ENCODE results near the gene DNAJC4. TPM values are rescaled to one million over a fixed set of nuclear protein-coding genes. Genes with fewer than 3 reads are reported as not detected.

The DNAJC4 gene
- total and polyA plus RNA-seq, 2 donors (not counting 1 experiment from before 2014, with no cell fraction given) = 12.6 TPM

DNA sequence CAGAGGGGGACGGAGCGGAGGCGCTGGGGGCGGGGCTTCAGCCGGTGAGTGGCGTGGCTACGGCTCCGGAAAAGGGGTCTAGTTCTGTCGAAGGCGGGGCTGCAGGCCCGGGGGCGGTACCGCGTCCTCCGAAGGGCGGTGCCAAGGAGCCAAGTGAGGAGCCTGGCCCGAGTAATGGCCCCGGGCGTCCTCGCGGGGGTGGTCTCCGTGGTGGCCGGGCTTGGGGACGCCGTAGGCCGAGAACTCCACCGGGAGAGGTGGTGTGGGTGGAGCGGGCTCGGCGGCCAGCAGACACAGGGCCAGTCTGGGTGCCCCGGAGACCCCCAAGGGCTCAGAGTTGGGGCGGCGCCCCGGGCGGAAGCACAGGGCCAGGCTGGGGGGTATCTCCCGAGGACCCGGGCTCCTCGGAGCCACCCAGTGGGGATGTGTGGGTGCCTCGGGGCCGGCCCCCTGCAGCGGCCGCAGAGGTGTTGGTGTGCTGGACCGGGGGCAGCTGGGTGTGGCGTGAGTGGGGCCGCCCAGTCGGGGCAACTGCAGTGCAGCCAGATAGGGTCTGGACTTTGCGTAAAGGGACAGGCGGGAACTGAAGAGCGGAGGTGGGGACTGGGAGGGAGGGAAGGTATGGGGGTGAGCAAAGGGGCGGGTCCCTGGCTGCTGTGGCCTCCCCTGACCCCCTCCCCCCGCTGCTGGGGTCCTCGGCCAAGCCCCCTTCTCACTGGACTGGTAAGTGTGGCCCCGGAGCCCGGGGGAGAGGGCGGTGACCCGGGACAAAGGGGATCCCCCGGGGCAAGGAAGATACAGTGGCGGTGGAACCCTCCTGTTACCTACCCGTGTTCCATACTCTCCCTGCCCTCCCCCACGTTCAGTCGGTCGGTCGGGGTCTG lies 11.4 kb downstream of the DNAJC4 start:
- Histone ChIP-seq H3K4me2 (ENCODE audit: extremely low read depth, insufficient read depth, low read length) (peak overlapping the region; percentile 81), H4K20me1 (ENCODE audit: control insufficient read depth, extremely low read depth, insufficient read depth, low read length) (no peaks in the 10 kb centered on the region), H3K4me1 (ENCODE audit: control insufficient read depth, extremely low read depth, insufficient read depth, low read length) (peaks cover 20% of the 10 kb centered on the region), H3K9ac (ENCODE audit: insufficient read depth, low read length) (peak overlapping the region; percentile 78), H3K36me3 (ENCODE audit: control insufficient read depth, insufficient read depth, low read length) (peaks cover 15% of the 10 kb centered on the region), H2AFZ (ENCODE audit: low read length) (no peak overlapping the region), H3K27ac (ENCODE audit: insufficient read depth, low read length) (peak overlapping the region; percentile 78), H3K9me3 (ENCODE audit: control insufficient read depth, insufficient read depth, low read depth, low read length) (no peaks in the 10 kb centered on the region), H3K79me2 (ENCODE audit: control insufficient read depth, insufficient read depth, low read length) (peaks cover 38% of the 10 kb centered on the region), H3K4me3 (replicated peaks in 1 of 4; ENCODE audit: control extremely low read depth in 1 of 4, insufficient read depth in 1 of 4, low read depth in 3 of 4, low read length in 4 of 4) (peak overlapping the region; percentile 68 to 92 (median 84)), H3K27me3 (ENCODE audit: control insufficient read depth, insufficient read depth, low read length) (no peaks in the 10 kb centered on the region)
- DNase-seq (ENCODE audit: low read depth in 2 of 2) = peak in 1 of 2 donors; percentile 48
- TF ChIP-seq EZH2 (IDR thresholded peaks at IDR 0.05; ENCODE audit: low read length, missing control alignments) = no peak
- TF ChIP-seq, protein P1, sequence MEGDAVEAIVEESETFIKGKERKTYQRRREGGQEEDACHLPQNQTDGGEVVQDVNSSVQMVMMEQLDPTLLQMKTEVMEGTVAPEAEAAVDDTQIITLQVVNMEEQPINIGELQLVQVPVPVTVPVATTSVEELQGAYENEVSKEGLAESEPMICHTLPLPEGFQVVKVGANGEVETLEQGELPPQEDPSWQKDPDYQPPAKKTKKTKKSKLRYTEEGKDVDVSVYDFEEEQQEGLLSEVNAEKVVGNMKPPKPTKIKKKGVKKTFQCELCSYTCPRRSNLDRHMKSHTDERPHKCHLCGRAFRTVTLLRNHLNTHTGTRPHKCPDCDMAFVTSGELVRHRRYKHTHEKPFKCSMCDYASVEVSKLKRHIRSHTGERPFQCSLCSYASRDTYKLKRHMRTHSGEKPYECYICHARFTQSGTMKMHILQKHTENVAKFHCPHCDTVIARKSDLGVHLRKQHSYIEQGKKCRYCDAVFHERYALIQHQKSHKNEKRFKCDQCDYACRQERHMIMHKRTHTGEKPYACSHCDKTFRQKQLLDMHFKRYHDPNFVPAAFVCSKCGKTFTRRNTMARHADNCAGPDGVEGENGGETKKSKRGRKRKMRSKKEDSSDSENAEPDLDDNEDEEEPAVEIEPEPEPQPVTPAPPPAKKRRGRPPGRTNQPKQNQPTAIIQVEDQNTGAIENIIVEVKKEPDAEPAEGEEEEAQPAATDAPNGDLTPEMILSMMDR (conservative IDR thresholded peaks at IDR 0.05 in 1 of 2, IDR thresholded peaks at IDR 0.05 in 1 of 2; ENCODE audit: low read depth in 1 of 2, low read length in 2 of 2) = no peak

GRCh38 chr11:64243236-64243854 lies 13.0 kb downstream of the DNAJC4 start:
- peaks cover 7% of the 10 kb centered on the region for H3K36me3 ChIP-seq (ENCODE audit: control insufficient read depth, insufficient read depth, low read length)
- DNase-seq (ENCODE audit: low read depth in 2 of 2) = no peak
- H3K9me3 ChIP-seq (ENCODE audit: control insufficient read depth, insufficient read depth, low read depth, low read length) = no peaks in the 10 kb centered on the region
- TF ChIP-seq, protein P1 (conservative IDR thresholded peaks at IDR 0.05 in 1 of 2, IDR thresholded peaks at IDR 0.05 in 1 of 2; ENCODE audit: low read depth in 1 of 2, low read length in 2 of 2) = no peak
- no peak for TF ChIP-seq EZH2 (IDR thresholded peaks at IDR 0.05; ENCODE audit: low read length, missing control alignments)
- no peak overlapping the region for H3K4me2 ChIP-seq (ENCODE audit: extremely low read depth, insufficient read depth, low read length)
- peaks cover 23% of the 10 kb centered on the region for H3K4me1 ChIP-seq (ENCODE audit: control insufficient read depth, extremely low read depth, insufficient read depth, low read length)
- H3K79me2 ChIP-seq (ENCODE audit: control insufficient read depth, insufficient read depth, low read length) = peaks cover 38% of the 10 kb centered on the region
- no peak overlapping the region for H2AFZ ChIP-seq (ENCODE audit: low read length)
- no peaks in the 10 kb centered on the region for H4K20me1 ChIP-seq (ENCODE audit: control insufficient read depth, extremely low read depth, insufficient read depth, low read length)
- no peaks in the 10 kb centered on the region for H3K27me3 ChIP-seq (ENCODE audit: control insufficient read depth, insufficient read depth, low read length)
- no peak overlapping the region for H3K9ac ChIP-seq (ENCODE audit: insufficient read depth, low read length)
- peak overlapping the region in 1 of 4 experiments; percentile 92 for H3K4me3 ChIP-seq (replicated peaks in 1 of 4; ENCODE audit: control extremely low read depth in 1 of 4, insufficient read depth in 1 of 4, low read depth in 3 of 4, low read length in 4 of 4)
- no peak overlapping the region for H3K27ac ChIP-seq (ENCODE audit: insufficient read depth, low read length)

GRCh38 chr11:64244107-64244506 lies 13.8 kb downstream of the DNAJC4 start:
- H3K27me3 ChIP-seq (ENCODE audit: control insufficient read depth, insufficient read depth, low read length) = no peaks in the 10 kb centered on the region
- H2AFZ ChIP-seq (ENCODE audit: low read length) = no peak overlapping the region
- H3K4me3 ChIP-seq (replicated peaks in 1 of 4; ENCODE audit: control extremely low read depth in 1 of 4, insufficient read depth in 1 of 4, low read depth in 3 of 4, low read length in 4 of 4) = peak overlapping the region in 1 of 4 experiments; percentile 25
- peaks cover 23% of the 10 kb centered on the region for H3K4me1 ChIP-seq (ENCODE audit: control insufficient read depth, extremely low read depth, insufficient read depth, low read length)
- no peak overlapping the region for H3K4me2 ChIP-seq (ENCODE audit: extremely low read depth, insufficient read depth, low read length)
- TF ChIP-seq EZH2 (IDR thresholded peaks at IDR 0.05; ENCODE audit: low read length, missing control alignments) = no peak
- TF ChIP-seq, protein P1 (conservative IDR thresholded peaks at IDR 0.05 in 1 of 2, IDR thresholded peaks at IDR 0.05 in 1 of 2; ENCODE audit: low read depth in 1 of 2, low read length in 2 of 2) = no peak
- no peaks in the 10 kb centered on the region for H3K9me3 ChIP-seq (ENCODE audit: control insufficient read depth, insufficient read depth, low read depth, low read length)
- peak overlapping the region; percentile 8 for H3K27ac ChIP-seq (ENCODE audit: insufficient read depth, low read length)
- H3K79me2 ChIP-seq (ENCODE audit: control insufficient read depth, insufficient read depth, low read length) = peaks cover 38% of the 10 kb centered on the region
- no peaks in the 10 kb centered on the region for H4K20me1 ChIP-seq (ENCODE audit: control insufficient read depth, extremely low read depth, insufficient read depth, low read length)
- no peak overlapping the region for H3K9ac ChIP-seq (ENCODE audit: insufficient read depth, low read length)
- peaks cover 4% of the 10 kb centered on the region for H3K36me3 ChIP-seq (ENCODE audit: control insufficient read depth, insufficient read depth, low read length)
- DNase-seq (ENCODE audit: low read depth in 2 of 2) = no peak

Measured in fibroblast of lung (primary cell).